Endothelial cell (in vitro differentiated cells): Measurements from ENCODE around the gene CENPM. TPM values are rescaled to one million over a fixed set of nuclear protein-coding genes. Genes with fewer than 3 reads are reported as not detected.

Source experiments
- DNase-seq: peaks from one replicate; pipeline ENCODE4 v3.0.0; 2021; ENCODE audit warnings: low spot score
- H3K27ac Mint-ChIP-seq: one replicate; pipeline ENCODE4 v1.8.0; 2021; ENCODE audit warnings: mixed read lengths, inconsistent platforms; ENCODE audit not compliant: unreplicated experiment
- H3K27me3 Mint-ChIP-seq: one replicate; pipeline ENCODE4 v1.8.0; 2021; ENCODE audit warnings: mild to moderate bottlenecking, moderate library complexity, mixed read lengths, inconsistent platforms; ENCODE audit not compliant: unreplicated experiment
- H3K36me3 Mint-ChIP-seq: one replicate; pipeline ENCODE4 v1.8.0; 2021; ENCODE audit warnings: mild to moderate bottlenecking, low read depth, mixed read lengths, inconsistent platforms; ENCODE audit not compliant: unreplicated experiment
- H3K4me1 Mint-ChIP-seq: one replicate; pipeline ENCODE4 v1.8.0; 2021; ENCODE audit warnings: mild to moderate bottlenecking, mixed read lengths, inconsistent platforms; ENCODE audit not compliant: unreplicated experiment
- H3K4me3 Mint-ChIP-seq: one replicate; pipeline ENCODE4 v1.8.0; 2021; ENCODE audit warnings: mild to moderate bottlenecking, mixed read lengths, inconsistent platforms; ENCODE audit not compliant: unreplicated experiment
- H3K9me3 Mint-ChIP-seq: one replicate; pipeline ENCODE4 v1.8.0; 2021; ENCODE audit warnings: mixed read lengths, inconsistent platforms; ENCODE audit not compliant: unreplicated experiment
- total RNA-seq: library from RNA; stranded (reverse); fragmentation: NEBNext Ultra II Directional; extraction: Animal tissue kit (Norgen Biotek cat#: 25700); gene quantifications from one replicate; pipeline ENCODE4 v1.2.1, GENCODE V29; 2021; ENCODE audit not compliant: unreplicated experiment
- TF ChIP-seq, protein P1 (sequence below): fragments of 200-600 bp; sonication (generic); IDR thresholded peaks from one replicate; pipeline ENCODE4 v1.5.0; 2021; ENCODE audit warnings: antibody characterized with exemption; ENCODE audit not compliant: unreplicated experiment

The CENPM gene
- total RNA-seq, 1 donor from 2014 or later = 5.2 TPM

DNA sequence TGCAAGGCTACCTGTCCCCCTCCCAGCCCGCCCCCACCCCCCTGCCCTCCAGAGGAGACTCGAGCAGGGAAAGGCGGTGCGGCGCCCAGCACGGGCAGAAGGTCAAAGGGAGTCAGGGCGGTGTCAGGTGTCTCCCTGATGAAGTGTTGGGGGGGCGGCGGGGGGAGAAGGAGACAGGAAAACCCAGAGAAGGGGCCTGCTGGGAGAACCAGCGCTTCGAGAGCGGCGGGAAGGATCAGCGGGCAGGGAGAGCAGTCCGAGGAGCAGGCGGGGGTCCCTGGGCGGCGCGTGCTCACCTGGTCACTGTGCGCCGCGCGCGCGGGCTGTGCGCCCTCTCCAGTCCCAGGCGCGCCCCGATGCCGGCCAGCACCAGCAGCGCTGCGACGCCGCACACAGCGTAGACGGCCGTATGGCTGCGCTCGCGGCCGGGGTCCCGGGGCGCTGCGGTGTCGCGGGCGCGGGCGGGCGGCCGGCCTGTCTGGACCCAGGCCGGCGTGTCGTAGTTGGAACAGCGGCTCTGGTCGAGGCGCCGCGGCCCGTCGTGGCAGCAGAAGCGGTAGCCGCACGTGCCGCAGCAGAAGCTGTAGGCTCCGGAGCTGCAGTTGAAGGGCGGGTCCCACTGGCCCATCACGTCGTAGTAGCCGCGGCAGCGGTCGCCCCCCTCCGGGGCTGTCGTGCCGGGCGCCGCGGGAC lies 33.0 kb downstream of the CENPM start:
- Mint-ChIP-seq H3K36me3 (no peaks in the 10 kb centered on the region), H3K4me3 (no peak overlapping the region), H3K27me3 (peaks cover 30% of the 10 kb centered on the region), H3K9me3 (no peaks in the 10 kb centered on the region), H3K27ac (no peak overlapping the region), H3K4me1 (peaks cover 21% of the 10 kb centered on the region)
- peak; percentile 14 for DNase-seq
- TF ChIP-seq, protein P1, sequence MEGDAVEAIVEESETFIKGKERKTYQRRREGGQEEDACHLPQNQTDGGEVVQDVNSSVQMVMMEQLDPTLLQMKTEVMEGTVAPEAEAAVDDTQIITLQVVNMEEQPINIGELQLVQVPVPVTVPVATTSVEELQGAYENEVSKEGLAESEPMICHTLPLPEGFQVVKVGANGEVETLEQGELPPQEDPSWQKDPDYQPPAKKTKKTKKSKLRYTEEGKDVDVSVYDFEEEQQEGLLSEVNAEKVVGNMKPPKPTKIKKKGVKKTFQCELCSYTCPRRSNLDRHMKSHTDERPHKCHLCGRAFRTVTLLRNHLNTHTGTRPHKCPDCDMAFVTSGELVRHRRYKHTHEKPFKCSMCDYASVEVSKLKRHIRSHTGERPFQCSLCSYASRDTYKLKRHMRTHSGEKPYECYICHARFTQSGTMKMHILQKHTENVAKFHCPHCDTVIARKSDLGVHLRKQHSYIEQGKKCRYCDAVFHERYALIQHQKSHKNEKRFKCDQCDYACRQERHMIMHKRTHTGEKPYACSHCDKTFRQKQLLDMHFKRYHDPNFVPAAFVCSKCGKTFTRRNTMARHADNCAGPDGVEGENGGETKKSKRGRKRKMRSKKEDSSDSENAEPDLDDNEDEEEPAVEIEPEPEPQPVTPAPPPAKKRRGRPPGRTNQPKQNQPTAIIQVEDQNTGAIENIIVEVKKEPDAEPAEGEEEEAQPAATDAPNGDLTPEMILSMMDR = no peak

DNA sequence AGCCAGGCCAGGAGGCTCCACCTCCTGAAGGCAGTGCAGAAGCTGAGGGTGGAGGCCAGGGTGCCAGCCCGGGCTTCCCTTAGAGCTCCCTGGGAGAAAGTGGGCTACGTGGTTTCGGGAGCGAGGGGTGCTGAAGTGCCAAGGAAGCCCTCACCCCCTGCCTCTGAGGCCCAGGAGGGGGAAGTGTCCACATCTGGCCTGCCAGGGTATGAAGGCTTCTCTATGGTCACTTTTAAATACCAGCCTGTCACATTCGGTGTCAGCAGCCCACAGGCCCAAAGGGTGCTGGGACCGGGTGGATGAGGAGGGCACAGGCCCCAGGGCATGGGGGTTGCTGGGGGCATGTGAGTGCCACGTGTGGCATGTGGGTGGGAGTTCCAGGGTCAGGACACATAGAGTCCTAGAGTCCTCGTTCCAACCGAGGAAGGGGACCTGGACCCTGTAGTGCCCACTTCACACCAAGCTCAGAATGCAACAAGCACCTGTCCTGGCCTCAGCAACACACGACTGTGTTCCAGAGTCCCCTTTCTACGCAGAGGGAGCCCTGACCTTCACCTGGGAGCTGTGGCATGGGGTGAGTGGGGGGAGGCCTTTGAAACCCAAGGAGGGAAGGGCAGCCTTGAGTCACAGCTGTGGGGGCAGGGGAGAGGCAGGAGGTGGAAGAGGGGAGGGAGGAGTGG lies 33.8 kb downstream of the CENPM start:
- Mint-ChIP-seq H3K4me3 (no peak overlapping the region), H3K9me3 (no peaks in the 10 kb centered on the region), H3K36me3 (no peaks in the 10 kb centered on the region), H3K27me3 (peaks cover 32% of the 10 kb centered on the region), H3K4me1 (peaks cover 23% of the 10 kb centered on the region), H3K27ac (no peak overlapping the region)
- TF ChIP-seq, protein P1 = no peak
- peak; percentile 2 for DNase-seq

DNA sequence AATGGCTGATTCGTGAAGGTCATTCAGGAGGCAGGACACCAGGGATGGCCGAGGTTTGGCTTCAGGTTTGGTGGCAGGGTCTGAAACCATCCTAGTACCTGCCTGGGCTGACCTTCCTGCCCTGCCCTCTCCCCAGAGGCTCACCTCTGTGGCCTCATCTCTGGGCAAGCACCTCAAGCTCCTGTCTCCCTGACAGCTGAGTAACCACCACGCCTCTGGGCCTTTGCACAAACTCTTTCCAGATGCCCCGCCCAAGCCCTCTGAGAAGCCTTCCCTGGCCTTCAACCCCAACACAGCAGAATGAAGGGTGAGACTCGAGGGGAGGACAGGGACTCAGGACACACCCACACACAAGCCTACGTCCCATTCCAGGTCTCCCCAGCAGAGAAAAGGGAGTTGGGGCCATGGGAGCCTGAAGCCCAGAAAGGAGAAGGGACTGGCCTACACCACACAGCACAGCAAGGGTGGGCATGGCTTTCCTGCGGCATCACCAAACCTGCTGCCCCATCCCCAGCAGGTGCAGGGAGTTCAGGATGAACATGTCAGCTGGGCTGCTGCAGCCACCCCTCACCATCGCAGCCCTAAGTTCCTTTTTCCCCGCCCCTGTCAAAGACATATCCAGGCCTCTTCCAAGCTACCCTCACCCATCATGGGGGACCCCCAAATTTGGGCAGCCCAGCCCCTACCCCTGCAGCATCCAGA lies 34.5 kb downstream of the CENPM start:
- TF ChIP-seq, protein P1 = no peak
- DNase-seq = no peak
- H3K9me3 Mint-ChIP-seq = no peaks in the 10 kb centered on the region
- H3K27me3 Mint-ChIP-seq = peaks cover 32% of the 10 kb centered on the region
- no peak overlapping the region for H3K27ac Mint-ChIP-seq
- H3K4me3 Mint-ChIP-seq = no peak overlapping the region
- no peaks in the 10 kb centered on the region for H3K36me3 Mint-ChIP-seq
- H3K4me1 Mint-ChIP-seq = peaks cover 22% of the 10 kb centered on the region

DNA sequence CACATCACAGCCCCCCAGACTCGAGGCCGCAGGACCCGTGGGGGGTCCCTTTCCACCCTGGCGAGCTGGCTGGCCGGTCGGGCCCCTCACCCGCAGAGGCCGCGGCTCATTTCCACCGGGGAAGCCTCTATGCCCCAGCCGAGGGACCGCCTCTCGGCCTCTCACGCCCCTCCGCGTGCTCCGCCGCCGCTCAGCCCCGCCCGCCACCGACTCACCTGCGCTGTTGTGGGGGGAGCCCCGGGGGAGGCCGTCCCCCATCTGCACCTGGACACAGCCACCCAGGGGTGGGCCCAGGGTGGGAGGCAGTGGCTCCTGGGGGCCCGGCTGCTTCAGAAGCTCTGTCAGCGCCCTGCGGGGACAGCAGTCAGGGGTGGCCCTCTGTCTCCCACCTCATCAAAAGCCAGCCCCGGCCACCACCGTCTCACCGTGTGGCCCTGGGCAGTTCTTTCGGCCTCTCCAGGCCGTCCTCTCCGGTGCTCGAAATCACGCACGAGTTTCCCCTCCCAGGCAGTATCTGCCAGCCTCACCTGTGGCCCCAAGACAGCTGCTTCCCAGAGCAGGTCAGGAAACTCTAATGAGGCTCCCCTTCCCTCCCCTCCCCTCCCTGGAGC lies 35.8 kb downstream of the CENPM start:
- Mint-ChIP-seq H3K4me1 (peaks cover 13% of the 10 kb centered on the region), H3K9me3 (no peaks in the 10 kb centered on the region), H3K27me3 (peaks cover 29% of the 10 kb centered on the region), H3K36me3 (peaks cover 3% of the 10 kb centered on the region), H3K4me3 (no peak overlapping the region), H3K27ac (no peak overlapping the region)
- TF ChIP-seq, protein P1 = no peak
- no peak for DNase-seq
